Subcutaneous abdominal adipose tissue (tissue), 5 donors: ENCODE results near the gene RIN3.
"Not testable (repeated sequence)": the region's sequence is repeated elsewhere in the genome, so short reads cannot be mapped to it uniquely, and the experiment has no call there.

Experiments
- H3K27ac ChIP-seq: one replicate; pipeline ENCODE4 v1.7.0; 2013; ENCODE audit warnings: low read depth, mild to moderate bottlenecking, inconsistent platforms, low read length, moderate library complexity
- H3K27me3 ChIP-seq, 5 donors: one replicate each; pipeline ENCODE4 v1.7.0; 2013; ENCODE audit warnings: low read length in 5 of 5, inconsistent platforms in 1 of 5; ENCODE audit not compliant: control insufficient read depth in 5 of 5, insufficient read depth in 4 of 5
- H3K36me3 ChIP-seq, 5 donors: one replicate each; pipeline ENCODE4 v1.7.0; 2013; ENCODE audit warnings: low read length in 5 of 5; ENCODE audit not compliant: control insufficient read depth in 5 of 5, insufficient read depth in 5 of 5
- H3K4me1 ChIP-seq, 5 donors: one replicate each; pipeline ENCODE4 v1.7.0; 2013; ENCODE audit warnings: low read length in 5 of 5, mild to moderate bottlenecking in 3 of 5, moderate library complexity in 1 of 5; ENCODE audit not compliant: control insufficient read depth in 5 of 5, insufficient read depth in 5 of 5
- H3K4me3 ChIP-seq, 5 donors: one replicate each; pipeline ENCODE4 v1.7.0; 2013; ENCODE audit warnings: low read length in 5 of 5, low read depth in 1 of 5
- H3K9ac ChIP-seq, 5 donors: one replicate each; pipeline ENCODE4 v1.7.0; 2013; ENCODE audit warnings: low read length in 5 of 5, mild to moderate bottlenecking in 4 of 5, moderate library complexity in 3 of 5
- H3K9me3 ChIP-seq, 5 donors: one replicate each; pipeline ENCODE4 v1.7.0; 2013; ENCODE audit warnings: low read length in 5 of 5; ENCODE audit not compliant: control insufficient read depth in 5 of 5
- donor health status: healthy.
- donor health status: healthy.
- donor health status: healthy.
- donor health status: healthy.
- donor health status: healthy.

RIN3 gene

GRCh38 chr14:92678766-92679165, 165.2 kb downstream of the RIN3 start:
- no peak overlapping the region for H3K4me3 ChIP-seq
- no peak overlapping the region for H3K27ac ChIP-seq
- peaks cover 0 to 20% (median 13%) of the 10 kb centered on the region in 5 donors for H3K4me1 ChIP-seq
- peaks cover 0 to 4% (median 0%) of the 10 kb centered on the region in 5 donors for H3K9me3 ChIP-seq
- H3K27me3 ChIP-seq: no peaks in the 10 kb centered on the region
- peaks cover 0 to 48% (median 39%) of the 10 kb centered on the region in 5 donors for H3K36me3 ChIP-seq
- H3K9ac ChIP-seq: no peak overlapping the region

- Histone ChIP-seq H3K36me3 (peaks cover 0 to 45% (median 35%) of the 10 kb centered on the region in 5 donors), H3K4me1 (peaks cover 0 to 20% (median 13%) of the 10 kb centered on the region in 5 donors), H3K27ac (no peak overlapping the region), H3K4me3 (no peak overlapping the region), H3K27me3 (no peaks in the 10 kb centered on the region), H3K9ac (no peak overlapping the region), H3K9me3 (peaks cover 0 to 4% (median 0%) of the 10 kb centered on the region in 5 donors)
Observed at GRCh38 chr14:92679246-92679645, 165.7 kb downstream of the RIN3 start.

- not testable (repeated sequence) for H3K27me3 ChIP-seq, H3K9me3 ChIP-seq, H3K27ac ChIP-seq, H3K4me3 ChIP-seq, H3K9ac ChIP-seq
- peaks cover 0 to 17% (median 12%) of the 10 kb centered on the region in 5 donors for H3K4me1 ChIP-seq
- H3K36me3 ChIP-seq: peaks cover 0 to 53% (median 35%) of the 10 kb centered on the region in 5 donors
Observed at GRCh38 chr14:92680330-92680729, 166.7 kb downstream of the RIN3 start.

GRCh38 chr14:92680781-92681650, 167.4 kb downstream of the RIN3 start:
- Histone ChIP-seq H3K4me1 (peaks cover 0 to 13% (median 11%) of the 10 kb centered on the region in 5 donors), H3K27ac (no peak overlapping the region), H3K9me3 (peaks cover 0 to 4% (median 0%) of the 10 kb centered on the region in 5 donors), H3K4me3 (no peak overlapping the region), H3K9ac (peak overlapping the region in 1 of 5 donors; percentile 26), H3K27me3 (no peaks in the 10 kb centered on the region), H3K36me3 (peaks cover 0 to 58% (median 40%) of the 10 kb centered on the region in 5 donors)

GRCh38 chr14:92683041-92683440, 169.5 kb downstream of the RIN3 start:
- H3K4me3 ChIP-seq: no peak overlapping the region
- H3K27me3 ChIP-seq: no peaks in the 10 kb centered on the region
- H3K4me1 ChIP-seq: peaks cover 0 to 22% (median 13%) of the 10 kb centered on the region in 5 donors
- H3K36me3 ChIP-seq: peaks cover 0 to 50% (median 30%) of the 10 kb centered on the region in 5 donors
- H3K9ac ChIP-seq: no peak overlapping the region
- H3K27ac ChIP-seq: no peak overlapping the region
- H3K9me3 ChIP-seq: peaks cover 0 to 4% (median 0%) of the 10 kb centered on the region in 5 donors

- no peak overlapping the region for H3K9ac ChIP-seq
- no peaks in the 10 kb centered on the region for H3K27me3 ChIP-seq
- peaks cover 0 to 4% (median 0%) of the 10 kb centered on the region in 5 donors for H3K9me3 ChIP-seq
- H3K27ac ChIP-seq: no peak overlapping the region
- peaks cover 0 to 22% (median 13%) of the 10 kb centered on the region in 5 donors for H3K4me1 ChIP-seq
- H3K4me3 ChIP-seq: no peak overlapping the region
- H3K36me3 ChIP-seq: peaks cover 0 to 44% (median 22%) of the 10 kb centered on the region in 5 donors
Observed at GRCh38 chr14:92684801-92685560, 171.4 kb downstream of the RIN3 start.

- H3K9me3 ChIP-seq: no peaks in the 10 kb centered on the region
- peaks cover 0 to 53% (median 22%) of the 10 kb centered on the region in 5 donors for H3K36me3 ChIP-seq
- peaks cover 0 to 22% (median 13%) of the 10 kb centered on the region in 5 donors for H3K4me1 ChIP-seq
- H3K27me3 ChIP-seq: peaks cover 0 to 2% (median 0%) of the 10 kb centered on the region in 5 donors
- H3K27ac ChIP-seq: no peak overlapping the region
- peak overlapping the region in 1 of 5 donors; percentile 1 for H3K9ac ChIP-seq
- no peak overlapping the region for H3K4me3 ChIP-seq
Observed at GRCh38 chr14:92685784-92686355, 172.3 kb downstream of the RIN3 start.

GRCh38 chr14:92686411-92686899, 172.9 kb downstream of the RIN3 start:
- H3K9ac ChIP-seq: peak overlapping the region in 1 of 5 donors; percentile 1
- H3K36me3 ChIP-seq: peaks cover 0 to 53% (median 20%) of the 10 kb centered on the region in 5 donors
- H3K4me3 ChIP-seq: peak overlapping the region in 1 of 5 donors; percentile 59

GRCh38 chr14:92686900-92687427, 173.4 kb downstream of the RIN3 start:
- Histone ChIP-seq H3K9ac (no peak overlapping the region), H3K27ac (no peak overlapping the region)

More at GRCh38 chr14:92686411-92686899, 172.9 kb downstream of the RIN3 start:
- H3K27ac ChIP-seq: no peak overlapping the region
- peaks cover 0 to 17% (median 10%) of the 10 kb centered on the region in 5 donors for H3K4me1 ChIP-seq
- peaks cover 0 to 3% (median 0%) of the 10 kb centered on the region in 5 donors for H3K27me3 ChIP-seq
- H3K9me3 ChIP-seq: no peaks in the 10 kb centered on the region

More at GRCh38 chr14:92686900-92687427, 173.4 kb downstream of the RIN3 start:
- Histone ChIP-seq H3K27me3 (peaks cover 0 to 4% (median 0%) of the 10 kb centered on the region in 5 donors), H3K4me1 (peaks cover 0 to 18% (median 10%) of the 10 kb centered on the region in 5 donors), H3K4me3 (peak overlapping the region in 3 of 5 donors; percentile 42 to 59 (median 50)), H3K9me3 (no peaks in the 10 kb centered on the region), H3K36me3 (peaks cover 0 to 53% (median 19%) of the 10 kb centered on the region in 5 donors)
